Keratinocyte (primary cell): ENCODE results near the gene GAB4. TPM values are rescaled to one million over a fixed set of nuclear protein-coding genes. Genes with fewer than 3 reads are reported as not detected.

Experiments used
- DNase-seq: peaks from one replicate; pipeline ENCODE4 v3.0.0-alpha.2; 2011; ENCODE audit warnings: low read depth, missing footprints, low spot score
- FAIRE-seq: peaks from 2 replicates; lab custom pipeline; 2011; peaks lifted over from hg19 to GRCh38; lab: Jason Lieb, UNC
- H2AFZ ChIP-seq: 2 replicates; pipeline ENCODE4 v1.6.0; 2012; ENCODE audit warnings: low read length, control low read depth, inconsistent platforms; ENCODE audit not compliant: control insufficient read depth
- H3K27ac ChIP-seq: 2 replicates; pipeline ENCODE4 v1.5.1; 2011; ENCODE audit warnings: low read length; ENCODE audit not compliant: control insufficient read depth, insufficient read depth
- H3K27me3 ChIP-seq: 3 replicates; pipeline ENCODE4 v1.6.0; 2011; ENCODE audit warnings: low read length; ENCODE audit not compliant: control insufficient read depth, insufficient read depth; ENCODE audit errors: extremely low read depth
- H3K36me3 ChIP-seq, 2 experiments: 2 replicates in 1 of 2; 3 replicates in 1 of 2; pipeline ENCODE4 v1.5.1; 2011; ENCODE audit warnings: low read length in 2 of 2, mild to moderate bottlenecking in 1 of 2; ENCODE audit not compliant: control insufficient read depth in 2 of 2, insufficient read depth in 2 of 2; ENCODE audit errors: extremely low read depth in 1 of 2
- H3K4me1 ChIP-seq: 3 replicates; pipeline ENCODE4 v1.5.1; 2011; ENCODE audit warnings: low read length; ENCODE audit not compliant: control insufficient read depth, insufficient read depth; ENCODE audit errors: extremely low read depth
- H3K4me2 ChIP-seq: 3 replicates; pipeline ENCODE4 v1.6.0; 2011; ENCODE audit warnings: low read depth, low read length; ENCODE audit not compliant: control insufficient read depth, insufficient read depth; ENCODE audit errors: extremely low read depth
- H3K4me3 ChIP-seq, 3 experiments: fragments of 200-600 bp in 1 of 3; sonication (generic) in 1 of 3; 2 replicates in 2 of 3; 3 replicates in 1 of 3; pipeline ENCODE4 v1.5.1; 2011 to 2016; ENCODE audit warnings: low read length in 3 of 3, mild to moderate bottlenecking in 3 of 3, control low read depth in 2 of 3, inconsistent platforms in 1 of 3, low read depth in 1 of 3, mixed read lengths in 1 of 3, mixed run types in 1 of 3, moderate library complexity in 1 of 3; ENCODE audit not compliant: control insufficient read depth in 2 of 3, insufficient read depth in 2 of 3; ENCODE audit errors: extremely low read depth in 1 of 3
- H3K79me2 ChIP-seq: 2 replicates; pipeline ENCODE4 v1.6.0; 2012; ENCODE audit warnings: low read length; ENCODE audit not compliant: control insufficient read depth, insufficient read depth
- H3K9ac ChIP-seq: 3 replicates; pipeline ENCODE4 v1.6.0; 2011; ENCODE audit warnings: low read length; ENCODE audit not compliant: control insufficient read depth, insufficient read depth; ENCODE audit errors: extremely low read depth
- H3K9me1 ChIP-seq: 3 replicates; pipeline ENCODE4 v1.6.0; 2011; ENCODE audit warnings: low read length; ENCODE audit not compliant: control insufficient read depth, insufficient read depth; ENCODE audit errors: extremely low read depth
- H3K9me3 ChIP-seq: 2 replicates; pipeline ENCODE4 v1.5.1; 2012; ENCODE audit warnings: low read depth, low read length; ENCODE audit not compliant: control insufficient read depth
- H4K20me1 ChIP-seq: 3 replicates; pipeline ENCODE4 v1.6.0; 2011; ENCODE audit warnings: low read length; ENCODE audit not compliant: control insufficient read depth, insufficient read depth; ENCODE audit errors: extremely low read depth
- EZH2 ChIP-seq: IDR thresholded peaks from one replicate; pipeline ENCODE4 v1.6.1; 2012; ENCODE audit warnings: inconsistent platforms, mild to moderate bottlenecking, low read length, moderate library complexity
- dilution Hi-C: fragments of 300-500 bp; cut with MboI; formaldehyde crosslinking; loops from one replicate; pipeline ENCODE4 v1.7.0; 2020; ENCODE audit warnings: low sequenced_read_pairs; ENCODE audit not compliant: extremely low pct_ligation_motif_present
- polyA plus RNA-seq, 5 experiments: library from polyadenylated mRNA; depleted of rRNA in 3 of 5; stranded (reverse) in 3 of 5; stranded (forward) in 1 of 5; unstranded in 1 of 5; fragments of >200 nt; gene quantifications; 1 replicate in 1 of 5; 2 replicates in 3 of 5; 3 replicates in 1 of 5; pipeline versions ENCODE4 v1.2.1 to v1.2.3, GENCODE V29; 2011 to 2012; ENCODE audit warnings: missing spikeins in 2 of 5, low read depth in 1 of 5, low replicate concordance in 1 of 5
- TF ChIP-seq, protein P1 (sequence below), 3 experiments: IDR thresholded peaks in 1 of 3; conservative IDR thresholded peaks in 1 of 3; optimal IDR thresholded peaks in 1 of 3; 2 replicates in 2 of 3; 3 replicates in 1 of 3; pipeline versions ENCODE3 to v1.5.1; 2011; ENCODE audit warnings: low read length in 3 of 3, mild to moderate bottlenecking in 3 of 3, moderate library complexity in 2 of 3, control low read depth in 1 of 3, inconsistent platforms in 1 of 3; ENCODE audit not compliant: insufficient read depth in 2 of 3; ENCODE audit errors: extremely low read depth in 1 of 3

GAB4 gene
- polyA plus RNA-seq, 1 donor (not counting 4 experiments of a cell fraction or from before 2014, with no cell fraction given): not detected

DNA sequence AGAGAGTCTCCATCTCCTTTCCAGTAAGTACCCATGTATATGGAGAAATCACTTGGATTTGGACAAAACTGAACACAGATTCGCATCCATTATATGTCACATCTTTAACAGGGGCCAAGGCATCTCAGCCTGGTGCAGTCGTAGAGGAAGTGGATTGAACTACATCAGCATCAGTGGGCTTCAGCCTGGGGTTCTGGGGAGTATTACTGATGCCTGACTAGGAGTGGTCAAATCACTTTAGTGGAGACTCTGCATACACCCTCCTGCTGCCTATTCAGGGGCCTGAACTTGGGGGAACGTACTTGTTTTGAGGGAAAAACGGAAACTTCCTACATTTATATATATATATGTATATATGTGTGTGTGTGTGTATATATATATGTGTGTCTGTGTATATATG is 72.8 kb downstream of the GAB4 start:
- Histone ChIP-seq H3K9me1 (no peaks in the 10 kb centered on the region), H4K20me1 (no peaks in the 10 kb centered on the region), H3K27ac (no peak overlapping the region), H3K79me2 (no peaks in the 10 kb centered on the region), H3K4me1 (no peaks in the 10 kb centered on the region), H3K4me3 (no peak overlapping the region), H2AFZ (no peak overlapping the region), H3K36me3 (no peaks in the 10 kb centered on the region), H3K9me3 (no peaks in the 10 kb centered on the region), H3K4me2 (no peak overlapping the region), H3K9ac (no peak overlapping the region), H3K27me3 (peaks cover 3% of the 10 kb centered on the region)
- TF ChIP-seq EZH2: no peak
- TF ChIP-seq, protein P1, sequence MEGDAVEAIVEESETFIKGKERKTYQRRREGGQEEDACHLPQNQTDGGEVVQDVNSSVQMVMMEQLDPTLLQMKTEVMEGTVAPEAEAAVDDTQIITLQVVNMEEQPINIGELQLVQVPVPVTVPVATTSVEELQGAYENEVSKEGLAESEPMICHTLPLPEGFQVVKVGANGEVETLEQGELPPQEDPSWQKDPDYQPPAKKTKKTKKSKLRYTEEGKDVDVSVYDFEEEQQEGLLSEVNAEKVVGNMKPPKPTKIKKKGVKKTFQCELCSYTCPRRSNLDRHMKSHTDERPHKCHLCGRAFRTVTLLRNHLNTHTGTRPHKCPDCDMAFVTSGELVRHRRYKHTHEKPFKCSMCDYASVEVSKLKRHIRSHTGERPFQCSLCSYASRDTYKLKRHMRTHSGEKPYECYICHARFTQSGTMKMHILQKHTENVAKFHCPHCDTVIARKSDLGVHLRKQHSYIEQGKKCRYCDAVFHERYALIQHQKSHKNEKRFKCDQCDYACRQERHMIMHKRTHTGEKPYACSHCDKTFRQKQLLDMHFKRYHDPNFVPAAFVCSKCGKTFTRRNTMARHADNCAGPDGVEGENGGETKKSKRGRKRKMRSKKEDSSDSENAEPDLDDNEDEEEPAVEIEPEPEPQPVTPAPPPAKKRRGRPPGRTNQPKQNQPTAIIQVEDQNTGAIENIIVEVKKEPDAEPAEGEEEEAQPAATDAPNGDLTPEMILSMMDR (optimal IDR thresholded peaks at IDR 0.05 in 1 of 3, IDR thresholded peaks at IDR 0.05 in 1 of 3, conservative IDR thresholded peaks at IDR 0.05 in 1 of 3; ENCODE audit: extremely low read depth in 1 of 3, insufficient read depth in 2 of 3, low read length in 3 of 3): no peak
- FAIRE-seq (no peak), DNase-seq (no peak)
- dilution Hi-C loops: no loop called here

DNA sequence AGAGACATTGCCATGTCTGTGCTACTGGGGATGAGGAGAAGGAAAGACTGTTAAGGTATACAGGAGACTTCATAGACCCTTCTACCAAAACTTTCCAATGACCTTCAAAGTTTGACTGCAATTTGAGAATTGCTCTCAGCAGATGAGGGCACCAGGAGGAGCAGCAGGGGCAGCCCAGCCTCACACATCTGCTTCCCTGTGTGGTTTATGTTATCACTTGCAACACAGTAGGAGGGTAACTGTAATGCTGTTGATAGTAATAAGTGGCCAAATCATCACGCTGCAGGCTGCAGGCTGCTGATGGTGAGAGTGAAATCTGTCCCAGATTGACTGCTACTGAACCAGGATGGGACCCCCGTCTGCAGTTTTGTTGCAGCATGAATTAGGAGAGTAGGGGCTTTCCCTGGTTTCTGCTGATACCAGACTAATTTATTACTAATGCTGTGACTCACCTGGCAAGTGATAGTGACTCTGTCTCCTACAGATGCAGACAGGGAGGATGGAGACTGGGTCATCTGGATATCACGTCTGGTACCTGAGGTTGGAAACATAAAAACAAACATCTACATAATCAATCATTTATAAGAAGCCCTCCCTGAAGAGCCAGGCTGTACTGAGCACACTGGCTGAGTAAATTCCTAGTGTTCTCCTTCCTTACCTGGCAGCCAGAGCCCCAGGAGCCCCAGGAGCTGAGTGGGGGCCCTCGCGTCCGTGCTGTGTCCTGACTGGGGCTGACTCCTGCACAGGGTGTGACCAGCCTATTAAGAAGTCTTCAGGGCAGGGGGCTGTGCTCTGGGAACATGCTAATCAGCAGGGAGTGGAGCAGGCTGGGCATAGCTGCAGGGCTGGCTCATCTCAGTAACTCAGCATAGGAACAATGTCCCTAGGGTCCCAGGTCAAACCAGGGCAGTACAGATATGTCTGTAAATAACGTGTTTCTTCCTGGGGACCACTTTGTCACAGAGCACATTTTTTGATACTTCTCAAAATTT is 74.4 kb downstream of the GAB4 start:
- H3K36me3 ChIP-seq: no peaks in the 10 kb centered on the region
- no peaks in the 10 kb centered on the region for H3K4me1 ChIP-seq
- dilution Hi-C loops: no loop called here
- no peak for TF ChIP-seq EZH2
- TF ChIP-seq, protein P1 (optimal IDR thresholded peaks at IDR 0.05 in 1 of 3, IDR thresholded peaks at IDR 0.05 in 1 of 3, conservative IDR thresholded peaks at IDR 0.05 in 1 of 3; ENCODE audit: extremely low read depth in 1 of 3, insufficient read depth in 2 of 3, low read length in 3 of 3): no peak
- H3K27ac ChIP-seq: no peak overlapping the region
- no peaks in the 10 kb centered on the region for H3K79me2 ChIP-seq
- H3K9me3 ChIP-seq: no peaks in the 10 kb centered on the region
- DNase-seq (no peak), FAIRE-seq (no peak)
- H3K27me3 ChIP-seq: peaks cover 3% of the 10 kb centered on the region
- H4K20me1 ChIP-seq: no peaks in the 10 kb centered on the region
- H2AFZ ChIP-seq: no peak overlapping the region
- H3K4me2 ChIP-seq: no peak overlapping the region
- no peak overlapping the region for H3K9ac ChIP-seq
- no peak overlapping the region for H3K4me3 ChIP-seq
- no peaks in the 10 kb centered on the region for H3K9me1 ChIP-seq
